ENCODE measurements around the gene EXD2. TPM values are rescaled to one million over a fixed set of nuclear protein-coding genes. Genes with fewer than 3 reads are reported as not detected.

EXD2 gene
- total and polyA plus RNA-seq, 2 of the 13 experiments (the other 11 are each of a cell fraction or from before 2014, with no cell fraction given), result 9.5 to 15.1 TPM

DNA sequence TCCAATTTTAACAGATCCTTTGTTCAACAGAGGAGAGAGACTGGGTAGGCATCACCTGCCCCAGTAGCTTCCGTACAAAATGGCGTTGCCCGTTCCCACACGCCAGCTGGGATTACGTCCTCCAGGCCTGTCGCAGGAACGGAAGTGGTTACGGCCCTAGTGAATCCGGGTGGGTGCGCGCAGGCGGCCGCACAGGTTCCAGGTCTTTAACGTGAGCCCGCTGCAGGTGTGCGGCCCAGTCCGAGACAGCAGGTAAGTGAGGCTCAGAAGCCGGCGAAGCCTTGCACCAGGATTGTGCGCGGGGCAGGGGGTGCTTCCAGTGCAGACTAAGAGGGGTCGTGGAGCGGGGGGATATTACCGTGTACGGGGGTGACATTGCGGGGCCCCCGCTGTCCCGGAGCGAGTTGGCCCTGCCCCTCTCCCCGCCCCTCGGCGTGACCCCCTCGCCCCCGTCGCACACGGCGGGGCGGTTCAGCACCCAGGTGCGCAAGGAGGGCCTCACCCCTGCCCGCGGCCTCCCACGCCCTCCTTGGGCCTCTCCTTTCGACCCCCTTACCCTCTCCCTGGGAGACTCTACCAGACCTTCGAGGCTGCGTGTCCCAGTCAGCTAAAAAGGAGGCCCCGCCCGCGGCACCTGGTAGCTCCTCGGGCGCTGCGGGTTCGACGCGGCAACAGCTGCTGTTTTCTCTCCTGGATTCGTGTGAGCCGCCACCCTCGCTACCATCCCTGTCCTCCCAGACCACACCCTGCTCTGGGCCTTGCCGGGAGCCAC is at the start of gene EXD2 (continued):
- TF ChIP-seq ZNF512 (CRISPR knock-in tag; IDR thresholded peaks at IDR 0.05), result no peak
- no peak for TF ChIP-seq ZNF619 (CRISPR knock-in tag; IDR thresholded peaks at IDR 0.05)
- TF ChIP-seq ZNF224 (CRISPR knock-in tag; IDR thresholded peaks at IDR 0.05), result no peak
- no peak for TF ChIP-seq TOPORS (CRISPR knock-in tag; IDR thresholded peaks at IDR 0.05)
- peak; percentile 84; the same call in 1 of the 2 replicates for TF ChIP-seq SNAI1 (CRISPR knock-in tag; IDR thresholded peaks at IDR 0.05; ENCODE audit: borderline replicate concordance)
- TF ChIP-seq FOSL1 (CRISPR knock-in tag; IDR thresholded peaks at IDR 0.05; ENCODE audit: borderline replicate concordance), result no peak
- TF ChIP-seq ZNF530 (CRISPR knock-in tag; IDR thresholded peaks at IDR 0.05; ENCODE audit: low read depth), result no peak
- no peak for TF ChIP-seq RBM22 (optimal IDR thresholded peaks at IDR 0.05; ENCODE audit: low read length)
- TF ChIP-seq ZBTB38 (CRISPR knock-in tag; IDR thresholded peaks at IDR 0.05), result peak; percentile 76
- TF ChIP-seq, protein P1, sequence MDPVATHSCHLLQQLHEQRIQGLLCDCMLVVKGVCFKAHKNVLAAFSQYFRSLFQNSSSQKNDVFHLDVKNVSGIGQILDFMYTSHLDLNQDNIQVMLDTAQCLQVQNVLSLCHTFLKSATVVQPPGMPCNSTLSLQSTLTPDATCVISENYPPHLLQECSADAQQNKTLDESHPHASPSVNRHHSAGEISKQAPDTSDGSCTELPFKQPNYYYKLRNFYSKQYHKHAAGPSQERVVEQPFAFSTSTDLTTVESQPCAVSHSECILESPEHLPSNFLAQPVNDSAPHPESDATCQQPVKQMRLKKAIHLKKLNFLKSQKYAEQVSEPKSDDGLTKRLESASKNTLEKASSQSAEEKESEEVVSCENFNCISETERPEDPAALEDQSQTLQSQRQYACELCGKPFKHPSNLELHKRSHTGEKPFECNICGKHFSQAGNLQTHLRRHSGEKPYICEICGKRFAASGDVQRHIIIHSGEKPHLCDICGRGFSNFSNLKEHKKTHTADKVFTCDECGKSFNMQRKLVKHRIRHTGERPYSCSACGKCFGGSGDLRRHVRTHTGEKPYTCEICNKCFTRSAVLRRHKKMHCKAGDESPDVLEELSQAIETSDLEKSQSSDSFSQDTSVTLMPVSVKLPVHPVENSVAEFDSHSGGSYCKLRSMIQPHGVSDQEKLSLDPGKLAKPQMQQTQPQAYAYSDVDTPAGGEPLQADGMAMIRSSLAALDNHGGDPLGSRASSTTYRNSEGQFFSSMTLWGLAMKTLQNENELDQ (CRISPR knock-in tag; IDR thresholded peaks at IDR 0.05; ENCODE audit: borderline replicate concordance), result no peak
- TF ChIP-seq FOXJ3 (CRISPR knock-in tag; IDR thresholded peaks at IDR 0.05; ENCODE audit: borderline replicate concordance), result peak; percentile 62
- TF ChIP-seq YY1 (IDR thresholded peaks at IDR 0.05; ENCODE audit: insufficient read depth, insufficient replicate concordance, low read depth, low read length), result peak; percentile 99
- no peak; the same call in 1 of the 2 replicates for TF ChIP-seq NR3C1 (CRISPR knock-in tag; IDR thresholded peaks at IDR 0.05)
- no peak; the same call in 1 of the 2 replicates for TF ChIP-seq DPF2 (CRISPR knock-in tag; IDR thresholded peaks at IDR 0.05; ENCODE audit: borderline replicate concordance, low read depth)
- no peak for TF ChIP-seq TBL1XR1 (IDR thresholded peaks at IDR 0.05; ENCODE audit: borderline replicate concordance, low read length, partially characterized antibody)
- TF ChIP-seq, protein P2, sequence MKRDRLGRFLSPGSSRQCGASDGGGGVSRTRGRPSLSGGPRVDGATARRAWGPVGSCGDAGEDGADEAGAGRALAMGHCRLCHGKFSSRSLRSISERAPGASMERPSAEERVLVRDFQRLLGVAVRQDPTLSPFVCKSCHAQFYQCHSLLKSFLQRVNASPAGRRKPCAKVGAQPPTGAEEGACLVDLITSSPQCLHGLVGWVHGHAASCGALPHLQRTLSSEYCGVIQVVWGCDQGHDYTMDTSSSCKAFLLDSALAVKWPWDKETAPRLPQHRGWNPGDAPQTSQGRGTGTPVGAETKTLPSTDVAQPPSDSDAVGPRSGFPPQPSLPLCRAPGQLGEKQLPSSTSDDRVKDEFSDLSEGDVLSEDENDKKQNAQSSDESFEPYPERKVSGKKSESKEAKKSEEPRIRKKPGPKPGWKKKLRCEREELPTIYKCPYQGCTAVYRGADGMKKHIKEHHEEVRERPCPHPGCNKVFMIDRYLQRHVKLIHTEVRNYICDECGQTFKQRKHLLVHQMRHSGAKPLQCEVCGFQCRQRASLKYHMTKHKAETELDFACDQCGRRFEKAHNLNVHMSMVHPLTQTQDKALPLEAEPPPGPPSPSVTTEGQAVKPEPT (CRISPR knock-in tag; IDR thresholded peaks at IDR 0.05; ENCODE audit: low read depth), result 0 out of 2 replicates have a peak, but pooled peaks have one; percentile 37
- no peak for TF ChIP-seq ZFP62 (CRISPR knock-in tag; IDR thresholded peaks at IDR 0.05)
- peak; percentile 61; the same call in 1 of the 2 replicates for TF ChIP-seq POLR2AphosphoS5 (IDR thresholded peaks at IDR 0.05; ENCODE audit: low read depth, low read length)
- TF ChIP-seq SALL1 (CRISPR knock-in tag; IDR thresholded peaks at IDR 0.05), result peak; percentile 84
- TF ChIP-seq STAG1 (CRISPR knock-in tag; IDR thresholded peaks at IDR 0.05), result no peak

Data from HepG2 (cell line).